Mucosa of descending colon (tissue), 3 donors: ENCODE results near the gene UGT1A3. TPM values are rescaled to one million over a fixed set of nuclear protein-coding genes. Genes with fewer than 3 reads are reported as not detected.

ENCODE experiments used
- ATAC-seq: fragments of 200-7000 bp; cut with Tn5 transposase; one replicate; pipeline ENCODE4 v1.9.1; 2020; ENCODE audit warnings: mild to moderate bottlenecking, moderate library complexity
- DNase-seq, 3 donors: peaks; one replicate each; pipeline ENCODE4 v3.0.0-alpha.2; 2020
- H3K36me3 ChIP-seq: fragments of 200-600 bp; one replicate; pipeline ENCODE4 v1.8.0; 2021; ENCODE audit warnings: low read depth, mild to moderate bottlenecking
- H3K4me1 ChIP-seq: fragments of 200-600 bp; one replicate; pipeline ENCODE4 v1.8.0; 2021; ENCODE audit warnings: low read depth, mild to moderate bottlenecking
- H3K4me3 ChIP-seq: fragments of 200-600 bp; one replicate; pipeline ENCODE4 v1.8.0; 2021; ENCODE audit warnings: mild to moderate bottlenecking
- H3K9me3 ChIP-seq: fragments of 200-600 bp; one replicate; pipeline ENCODE4 v1.8.0; 2021; ENCODE audit warnings: mild to moderate bottlenecking
- intact Hi-C, 2 donors: fragments of 100-400 bp; cut with DNase I in 1 of 2; cut with micrococcal nuclease in 1 of 2; formaldehyde crosslinking; loops; one replicate each; pipeline versions ENCODE4 v1.11.0 to v1.11.1; 2022; cut with DNase I, micrococcal nuclease
- total RNA-seq, 3 donors: library from RNA; stranded (reverse); fragmentation: NEBNext Ultra II Directional in 2 of 3; extraction: Animal tissue kit (Norgen Biotek cat#: 25700) in 2 of 3; gene quantifications; one replicate each; pipeline versions ENCODE4 v1.2.1 to v1.2.4, GENCODE V29; 2021 to 2023
- TF ChIP-seq, protein P1 (sequence below): fragments of 200-600 bp; IDR thresholded peaks from one replicate; pipeline ENCODE4 v1.8.0; 2022; ENCODE audit warnings: antibody characterized with exemption, mild to moderate bottlenecking
- donor health status: DM: no; HTN: no; CAD: no; lungs with moderate emphysema.
- donor health status: DM: no; HTN: no; CAD: no.
- donor health status: DM: no; HTN: yes; CAD: no.

The UGT1A3 gene
- total RNA-seq, 3 donors from 2014 or later: 2.6 to 4.7 (median 2.7) TPM

DNA sequence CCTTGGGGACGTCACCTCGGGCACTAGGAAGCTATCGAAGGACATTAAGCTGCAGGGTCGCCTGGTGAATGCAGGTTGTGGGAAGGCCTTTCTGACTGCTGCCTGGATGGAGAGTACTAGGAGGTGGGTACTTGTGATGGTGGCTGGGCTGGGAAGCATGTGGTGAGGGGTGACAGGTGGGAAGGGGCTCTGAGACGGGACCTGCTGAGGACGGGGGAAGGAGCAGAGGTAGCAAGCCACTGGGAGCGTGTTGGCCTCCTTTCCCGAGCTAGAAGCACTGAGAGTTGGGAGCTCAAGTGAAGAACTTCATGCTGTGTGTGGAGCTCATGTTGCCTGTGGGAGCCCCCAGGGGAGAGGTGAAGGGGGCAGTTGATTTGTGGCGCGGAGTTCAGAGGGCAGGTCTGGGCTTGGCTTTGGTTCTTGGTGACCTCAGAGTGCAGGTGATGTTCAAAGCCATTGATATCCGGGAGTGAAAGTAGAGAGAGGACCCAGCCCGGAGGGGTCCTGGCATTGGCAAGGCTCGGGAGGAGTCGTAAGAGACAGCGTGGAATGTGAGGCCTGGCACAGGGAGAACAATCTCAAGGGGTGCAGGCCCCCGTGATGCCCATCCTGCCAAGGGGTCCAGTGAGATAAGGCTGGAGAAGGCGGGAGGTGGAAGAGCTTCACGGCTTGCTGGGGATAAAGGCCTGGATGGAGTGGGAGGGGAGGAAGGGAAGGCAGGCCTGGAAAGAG lies 62.5 kb downstream of the UGT1A3 start:
- H3K36me3 ChIP-seq: no peaks in the 10 kb centered on the region
- DNase-seq (no peak), ATAC-seq (no peak)
- intact Hi-C loops: no loop called here
- no peaks in the 10 kb centered on the region for H3K9me3 ChIP-seq
- TF ChIP-seq, protein P1, sequence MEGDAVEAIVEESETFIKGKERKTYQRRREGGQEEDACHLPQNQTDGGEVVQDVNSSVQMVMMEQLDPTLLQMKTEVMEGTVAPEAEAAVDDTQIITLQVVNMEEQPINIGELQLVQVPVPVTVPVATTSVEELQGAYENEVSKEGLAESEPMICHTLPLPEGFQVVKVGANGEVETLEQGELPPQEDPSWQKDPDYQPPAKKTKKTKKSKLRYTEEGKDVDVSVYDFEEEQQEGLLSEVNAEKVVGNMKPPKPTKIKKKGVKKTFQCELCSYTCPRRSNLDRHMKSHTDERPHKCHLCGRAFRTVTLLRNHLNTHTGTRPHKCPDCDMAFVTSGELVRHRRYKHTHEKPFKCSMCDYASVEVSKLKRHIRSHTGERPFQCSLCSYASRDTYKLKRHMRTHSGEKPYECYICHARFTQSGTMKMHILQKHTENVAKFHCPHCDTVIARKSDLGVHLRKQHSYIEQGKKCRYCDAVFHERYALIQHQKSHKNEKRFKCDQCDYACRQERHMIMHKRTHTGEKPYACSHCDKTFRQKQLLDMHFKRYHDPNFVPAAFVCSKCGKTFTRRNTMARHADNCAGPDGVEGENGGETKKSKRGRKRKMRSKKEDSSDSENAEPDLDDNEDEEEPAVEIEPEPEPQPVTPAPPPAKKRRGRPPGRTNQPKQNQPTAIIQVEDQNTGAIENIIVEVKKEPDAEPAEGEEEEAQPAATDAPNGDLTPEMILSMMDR: no peak
- H3K4me1 ChIP-seq: no peaks in the 10 kb centered on the region
- no peak overlapping the region for H3K4me3 ChIP-seq

DNA sequence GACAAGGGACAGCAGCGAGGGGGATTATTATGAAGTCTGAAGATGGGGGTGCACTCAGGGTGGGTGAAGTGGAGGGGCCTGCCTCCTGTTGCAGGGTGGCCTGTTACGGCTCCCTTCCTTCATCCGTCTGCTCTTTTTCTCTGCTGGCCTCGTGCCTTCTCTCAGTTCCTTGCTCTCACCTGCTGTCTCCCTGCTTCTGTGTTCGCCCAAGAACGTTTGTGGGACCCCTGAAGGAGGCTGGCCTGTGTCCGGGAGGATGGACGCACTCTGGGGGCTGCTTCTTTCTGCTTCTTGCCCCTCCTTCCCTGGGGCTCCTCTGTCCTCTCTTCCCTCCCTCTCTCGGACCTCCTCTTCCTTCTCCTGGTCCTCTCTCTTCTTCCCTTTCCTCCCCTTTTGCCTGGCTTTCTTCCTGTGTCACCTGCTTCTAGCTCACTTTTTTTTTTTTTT lies 63.1 kb downstream of the UGT1A3 start:
- Histone ChIP-seq H3K4me3 (no peak overlapping the region), H3K9me3 (no peaks in the 10 kb centered on the region), H3K36me3 (no peaks in the 10 kb centered on the region), H3K4me1 (no peaks in the 10 kb centered on the region)
- TF ChIP-seq, protein P1: no peak
- DNase-seq (no peak), ATAC-seq (no peak)
- intact Hi-C loops: no loop called here

DNA sequence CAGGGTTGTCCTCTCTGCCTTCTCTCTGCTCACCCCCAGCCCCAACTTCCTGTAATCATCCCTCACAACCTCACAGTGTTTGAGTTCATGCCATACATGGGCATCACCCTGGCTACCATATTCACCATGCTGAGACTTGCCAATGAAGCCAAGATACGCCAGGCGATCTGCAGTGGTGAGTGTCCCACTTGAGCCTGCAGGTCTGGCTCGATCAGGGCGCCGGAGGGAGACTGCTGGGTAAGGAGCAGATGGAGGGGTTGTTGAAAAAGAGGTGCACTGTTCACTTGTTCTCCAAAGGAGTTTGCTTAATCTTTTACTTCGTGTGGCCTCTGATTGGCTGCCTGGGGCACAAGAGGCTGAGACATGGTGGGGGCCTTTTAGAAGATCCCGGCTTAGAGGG lies 63.9 kb downstream of the UGT1A3 start:
- Histone ChIP-seq H3K4me1 (no peaks in the 10 kb centered on the region), H3K4me3 (no peak overlapping the region), H3K9me3 (no peaks in the 10 kb centered on the region), H3K36me3 (no peaks in the 10 kb centered on the region)
- ATAC-seq (no peak), DNase-seq (no peak)
- intact Hi-C loops: no loop called here
- TF ChIP-seq, protein P1: no peak

DNA sequence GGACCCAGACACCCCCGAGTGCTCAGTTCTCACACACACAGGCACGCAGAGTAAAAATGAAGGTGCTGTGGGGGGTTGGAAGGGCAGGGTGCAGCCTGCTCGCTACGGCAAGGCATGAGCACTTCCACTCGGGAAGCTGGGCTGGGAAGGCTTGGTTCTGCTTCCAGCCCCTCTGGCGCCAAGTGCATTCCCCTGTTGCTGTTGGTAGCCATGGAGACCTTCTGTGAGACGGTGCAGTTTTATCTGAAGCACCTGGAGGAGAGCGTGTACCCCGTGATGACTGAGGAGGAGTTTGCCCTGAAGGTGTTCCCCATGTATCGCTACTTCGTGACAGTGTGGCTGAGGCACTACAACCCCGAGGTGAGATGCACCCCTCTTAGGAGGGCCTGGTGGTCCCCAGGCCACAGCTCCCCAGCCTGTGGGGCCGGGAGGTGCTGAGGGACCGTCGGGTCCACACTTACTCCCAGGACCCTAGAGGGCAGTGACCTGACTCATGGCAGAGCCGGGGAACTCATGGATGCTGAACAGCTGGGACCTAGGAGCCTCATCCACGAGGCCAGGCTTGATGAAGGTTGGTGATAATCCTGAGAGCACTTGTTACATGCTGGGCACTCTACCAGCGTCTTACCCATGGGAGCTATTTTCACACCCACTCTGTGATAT lies 64.8 kb downstream of the UGT1A3 start:
- TF ChIP-seq, protein P1: no peak
- Histone ChIP-seq H3K4me3 (no peak overlapping the region), H3K4me1 (no peaks in the 10 kb centered on the region), H3K36me3 (no peaks in the 10 kb centered on the region), H3K9me3 (no peaks in the 10 kb centered on the region)
- ATAC-seq: no peak
- DNase-seq: no peak
- intact Hi-C loops: no loop called here

DNA sequence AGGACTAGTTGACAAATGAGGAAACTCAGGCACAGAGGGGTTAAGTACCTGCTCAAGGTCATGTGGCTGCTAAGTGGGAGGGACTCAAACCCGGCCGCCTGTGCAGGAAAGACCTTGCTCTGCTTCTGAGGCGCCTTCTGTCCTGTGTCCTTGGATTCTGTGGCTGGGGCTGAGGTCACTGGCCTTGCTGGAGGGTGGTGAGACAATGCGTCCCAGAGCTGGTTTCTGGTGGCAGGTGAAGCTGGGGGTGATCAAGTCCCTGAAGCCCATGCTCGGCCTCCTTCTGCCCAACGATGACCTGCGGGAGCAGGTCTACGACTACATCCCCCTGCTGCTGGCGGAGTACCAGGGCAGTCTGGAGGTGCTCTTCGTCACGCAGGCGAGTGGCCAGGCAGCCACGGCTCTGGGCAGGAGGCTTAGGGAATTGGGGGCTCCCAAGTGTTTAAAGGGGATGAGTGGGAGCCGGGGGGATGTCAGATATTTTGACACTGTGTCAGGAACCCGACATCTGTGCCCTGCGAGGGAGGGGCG lies 65.4 kb downstream of the UGT1A3 start:
- DNase-seq: no peak
- TF ChIP-seq, protein P1: no peak
- Histone ChIP-seq H3K9me3 (no peaks in the 10 kb centered on the region), H3K4me1 (no peaks in the 10 kb centered on the region), H3K36me3 (no peaks in the 10 kb centered on the region), H3K4me3 (no peak overlapping the region)
- no peak for ATAC-seq
- intact Hi-C loops: no loop called here
